Measurements from ENCODE around the gene PLCG2. TPM values are rescaled to one million over a fixed set of nuclear protein-coding genes. Genes with fewer than 3 reads are reported as not detected.
A peak's percentile ranks its signal among the peaks of the same experiment; 100 is the strongest.
"Not testable (repeated sequence)": the region's sequence is repeated elsewhere in the genome, so short reads cannot be mapped to it uniquely, and the experiment has no call there.

PLCG2 gene
- total RNA-seq, 1 donor from 2014 or later, result 14.2 TPM

DNA sequence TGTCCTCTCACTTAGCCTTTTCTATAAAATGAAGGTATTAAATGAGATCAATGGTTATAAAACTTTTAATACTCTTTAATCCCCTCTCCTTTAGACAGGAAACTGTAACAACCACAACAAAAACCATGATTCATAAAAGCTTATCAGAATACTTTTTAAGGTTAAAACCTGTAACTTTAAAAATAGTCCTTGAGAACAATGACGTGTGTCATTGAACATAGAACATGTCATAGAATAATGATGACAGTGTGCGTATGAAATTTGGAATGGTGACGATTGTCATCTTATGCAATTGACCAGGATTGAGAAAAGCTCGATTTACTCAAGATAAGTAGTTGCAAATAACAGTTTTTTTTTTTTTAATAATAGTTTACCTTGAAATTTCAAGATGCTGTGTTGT lies 94.1 kb downstream of the PLCG2 start:
- DNase-seq (ENCODE audit: extremely low spot score in 2 of 2), result no peak
- Histone ChIP-seq H3K36me3 (no peaks in the 10 kb centered on the region), H3K9me3 (no peaks in the 10 kb centered on the region), H3K27ac (no peak overlapping the region), H3K4me3 (no peak overlapping the region), H3K4me1 (peaks cover 6% of the 10 kb centered on the region), H3K27me3 (no peaks in the 10 kb centered on the region)
- TF ChIP-seq POLR2A (IDR thresholded peaks at IDR 0.05) (no peak), POLR2AphosphoS5 (IDR thresholded peaks at IDR 0.05; ENCODE audit: insufficient read depth in 1 of 2, low read depth in 1 of 2) (no peak)
- TF ChIP-seq, protein P1, sequence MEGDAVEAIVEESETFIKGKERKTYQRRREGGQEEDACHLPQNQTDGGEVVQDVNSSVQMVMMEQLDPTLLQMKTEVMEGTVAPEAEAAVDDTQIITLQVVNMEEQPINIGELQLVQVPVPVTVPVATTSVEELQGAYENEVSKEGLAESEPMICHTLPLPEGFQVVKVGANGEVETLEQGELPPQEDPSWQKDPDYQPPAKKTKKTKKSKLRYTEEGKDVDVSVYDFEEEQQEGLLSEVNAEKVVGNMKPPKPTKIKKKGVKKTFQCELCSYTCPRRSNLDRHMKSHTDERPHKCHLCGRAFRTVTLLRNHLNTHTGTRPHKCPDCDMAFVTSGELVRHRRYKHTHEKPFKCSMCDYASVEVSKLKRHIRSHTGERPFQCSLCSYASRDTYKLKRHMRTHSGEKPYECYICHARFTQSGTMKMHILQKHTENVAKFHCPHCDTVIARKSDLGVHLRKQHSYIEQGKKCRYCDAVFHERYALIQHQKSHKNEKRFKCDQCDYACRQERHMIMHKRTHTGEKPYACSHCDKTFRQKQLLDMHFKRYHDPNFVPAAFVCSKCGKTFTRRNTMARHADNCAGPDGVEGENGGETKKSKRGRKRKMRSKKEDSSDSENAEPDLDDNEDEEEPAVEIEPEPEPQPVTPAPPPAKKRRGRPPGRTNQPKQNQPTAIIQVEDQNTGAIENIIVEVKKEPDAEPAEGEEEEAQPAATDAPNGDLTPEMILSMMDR (IDR thresholded peaks at IDR 0.05), result no peak
- intact Hi-C loops (cut with DNase I), result no loop called here

DNA sequence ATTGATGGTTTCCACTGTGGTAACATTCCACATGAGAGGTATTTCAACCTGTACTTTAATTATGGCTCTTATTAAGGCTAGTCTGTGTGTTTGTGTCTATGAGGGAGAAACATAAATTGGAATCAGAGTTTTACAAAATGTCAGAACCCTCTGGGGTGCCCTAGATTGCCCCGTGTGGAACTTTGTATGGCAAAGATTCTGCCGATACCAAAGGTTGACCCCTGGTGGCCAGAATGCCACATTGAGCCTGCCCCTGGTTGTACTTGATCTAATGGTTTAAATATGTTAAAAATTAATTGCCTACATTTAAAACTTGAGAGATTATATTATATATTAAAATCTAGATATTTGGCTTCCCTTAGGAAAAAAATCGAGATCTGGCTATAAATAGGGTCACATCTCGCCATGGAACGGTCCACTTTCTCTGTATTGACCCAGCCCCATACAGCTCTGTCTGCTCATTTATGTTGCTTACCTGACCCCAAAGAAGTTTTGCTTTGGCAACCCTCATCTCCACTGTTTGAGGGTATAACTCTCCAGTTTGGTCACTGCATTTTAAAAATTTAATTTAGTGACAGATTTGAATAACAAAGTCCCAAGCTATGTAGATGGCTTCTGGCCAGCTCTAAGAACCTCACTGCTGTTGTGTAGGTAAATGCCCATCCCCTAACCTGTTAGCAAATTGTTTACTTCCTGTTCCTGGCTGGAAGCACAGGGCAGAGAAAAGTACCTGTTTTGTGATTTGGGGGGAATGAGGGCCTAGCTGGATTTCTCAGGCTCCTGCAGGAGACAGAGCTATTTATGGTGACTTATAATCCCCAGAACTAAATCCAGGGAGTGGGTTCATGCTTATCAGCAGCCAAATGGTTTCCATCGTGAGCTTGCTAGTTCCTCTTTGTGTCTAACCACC lies 95.0 kb downstream of the PLCG2 start:
- Histone ChIP-seq H3K4me3 (no peak overlapping the region), H3K4me1 (peaks cover 6% of the 10 kb centered on the region), H3K9me3 (no peaks in the 10 kb centered on the region), H3K36me3 (no peaks in the 10 kb centered on the region), H3K27me3 (no peaks in the 10 kb centered on the region), H3K27ac (no peak overlapping the region)
- TF ChIP-seq, protein P1 (IDR thresholded peaks at IDR 0.05), result peak in 2 of 3 experiments; percentile 55 to 60
- TF ChIP-seq POLR2AphosphoS5 (IDR thresholded peaks at IDR 0.05; ENCODE audit: insufficient read depth in 1 of 2, low read depth in 1 of 2), result no peak
- intact Hi-C loops (cut with DNase I), result no loop called here
- no peak for DNase-seq (ENCODE audit: extremely low spot score in 2 of 2)

DNA sequence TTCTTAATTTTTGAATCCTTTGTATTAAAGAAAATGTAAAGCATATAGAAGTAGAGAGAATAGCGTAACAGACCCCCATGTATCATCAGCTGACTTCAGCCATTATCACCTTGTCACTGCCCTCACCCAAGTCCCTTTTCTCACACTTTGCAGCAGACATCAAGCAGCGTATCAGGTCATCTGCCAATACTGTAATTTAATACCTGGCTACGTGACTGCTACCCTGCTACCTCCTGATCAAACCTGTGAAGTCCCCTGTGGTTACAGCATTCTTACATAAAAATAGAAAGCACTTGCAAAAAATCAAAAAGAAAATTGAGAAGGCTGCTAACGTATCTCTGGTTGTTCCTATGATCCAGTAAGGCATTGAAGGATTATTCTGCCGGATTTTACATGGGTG lies 96.4 kb downstream of the PLCG2 start:
- intact Hi-C loops (cut with DNase I), result no loop called here
- TF ChIP-seq, protein P1 (IDR thresholded peaks at IDR 0.05), result no peak
- H3K4me3 ChIP-seq, result no peak overlapping the region
- H3K36me3 ChIP-seq, result no peaks in the 10 kb centered on the region
- no peak for DNase-seq (ENCODE audit: extremely low spot score in 2 of 2)
- no peaks in the 10 kb centered on the region for H3K27me3 ChIP-seq
- no peaks in the 10 kb centered on the region for H3K9me3 ChIP-seq
- peaks cover 6% of the 10 kb centered on the region for H3K4me1 ChIP-seq
- H3K27ac ChIP-seq, result no peak overlapping the region

DNA sequence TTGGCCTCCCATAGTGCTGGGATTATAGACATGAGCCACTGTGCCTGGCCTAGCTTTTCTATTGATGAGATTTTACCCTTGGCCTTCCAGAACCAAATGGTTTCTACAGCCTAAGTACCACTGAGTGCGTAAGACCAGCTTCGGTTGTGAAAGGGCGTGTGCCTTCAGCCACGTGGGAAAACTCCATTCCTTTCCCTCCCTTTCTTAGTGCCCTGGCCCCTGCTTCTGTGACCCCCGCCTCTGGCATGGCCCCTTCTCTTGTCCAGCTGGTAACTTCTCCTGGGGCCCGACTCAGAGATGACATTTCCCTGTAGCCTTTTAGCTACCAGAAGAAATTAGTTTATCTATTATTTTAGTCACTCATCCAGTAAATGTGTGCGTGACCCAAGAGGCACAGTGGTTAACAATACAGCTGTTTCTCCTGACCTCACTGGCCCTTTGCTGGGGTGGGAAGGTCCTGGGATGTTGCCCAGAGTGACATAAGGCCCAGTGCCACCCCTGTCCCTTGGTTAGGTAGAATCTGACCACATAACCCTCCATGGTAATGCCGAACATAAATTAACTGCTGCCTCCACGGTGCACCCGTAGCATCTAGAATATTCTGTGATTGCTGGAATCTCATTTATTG lies 97.3 kb downstream of the PLCG2 start:
- Histone ChIP-seq H3K4me1 (peaks cover 6% of the 10 kb centered on the region), H3K36me3 (no peaks in the 10 kb centered on the region), H3K27ac (no peak overlapping the region), H3K4me3 (no peak overlapping the region), H3K27me3 (no peaks in the 10 kb centered on the region), H3K9me3 (no peaks in the 10 kb centered on the region)
- no peak for TF ChIP-seq POLR2A (IDR thresholded peaks at IDR 0.05)
- DNase-seq (ENCODE audit: extremely low spot score in 2 of 2), result no peak
- intact Hi-C loops (cut with DNase I), result no loop called here

DNA sequence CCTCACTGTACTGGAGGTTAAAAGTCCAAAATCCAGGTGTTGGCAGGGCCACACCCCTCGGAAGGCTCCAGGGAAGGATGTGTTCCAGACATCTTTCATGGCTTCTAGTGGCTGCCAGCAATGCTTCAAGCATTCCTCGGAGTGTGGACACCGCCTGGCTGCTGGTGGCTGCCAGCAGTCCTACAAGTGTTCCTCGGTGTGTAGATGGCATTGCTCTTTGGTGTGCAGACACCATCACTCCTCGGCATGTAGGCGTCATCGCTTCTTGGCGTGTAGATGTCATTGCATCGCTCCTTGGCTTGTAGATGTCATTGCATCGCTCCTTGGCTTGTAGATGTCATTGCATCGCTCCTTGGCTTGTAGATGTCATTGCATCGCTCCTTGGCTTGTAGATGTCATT lies 98.4 kb downstream of the PLCG2 start:
- DNase-seq (ENCODE audit: extremely low spot score in 2 of 2); intact Hi-C loops (cut with DNase I); H3K9me3 ChIP-seq; H3K36me3 ChIP-seq; H3K4me1 ChIP-seq; H3K4me3 ChIP-seq; H3K27me3 ChIP-seq; H3K27ac ChIP-seq: not testable (repeated sequence)

DNA sequence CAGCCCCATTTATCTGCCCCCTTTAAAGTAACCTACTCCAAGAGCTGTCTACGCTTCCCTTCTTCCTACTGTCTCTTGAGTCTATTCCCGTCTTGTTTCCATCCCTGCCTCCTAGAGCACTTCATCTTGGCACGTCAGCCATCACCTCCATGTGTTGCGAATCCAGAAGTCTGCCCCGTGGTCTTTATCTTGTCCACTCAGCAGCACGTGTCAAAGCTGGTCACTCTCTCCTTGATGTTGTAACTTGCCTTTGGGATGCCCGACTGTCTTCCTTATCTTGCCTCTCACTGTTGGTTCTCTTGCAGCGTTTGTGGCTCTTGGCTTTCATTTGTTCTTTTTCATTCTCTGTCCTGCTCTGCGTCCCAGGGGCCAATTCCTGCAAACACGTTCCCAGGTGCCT lies 99.4 kb downstream of the PLCG2 start:
- no peak for DNase-seq (ENCODE audit: extremely low spot score in 2 of 2)
- TF ChIP-seq POLR2A (IDR thresholded peaks at IDR 0.05), result no peak
- TF ChIP-seq, protein P1 (IDR thresholded peaks at IDR 0.05), result no peak
- no peak for TF ChIP-seq POLR2AphosphoS5 (IDR thresholded peaks at IDR 0.05; ENCODE audit: insufficient read depth in 1 of 2, low read depth in 1 of 2)
- Histone ChIP-seq H3K27ac (no peak overlapping the region), H3K9me3 (no peaks in the 10 kb centered on the region), H3K4me1 (peaks cover 6% of the 10 kb centered on the region), H3K4me3 (no peak overlapping the region), H3K27me3 (no peaks in the 10 kb centered on the region), H3K36me3 (no peaks in the 10 kb centered on the region)
- intact Hi-C loops (cut with DNase I), result no loop called here
